GM19324 (cell line): Measurements from ENCODE around the gene PDSS1.
"Not testable (repeated sequence)": the region's sequence is repeated elsewhere in the genome, so short reads cannot be mapped to it uniquely, and the experiment has no call there.

ENCODE experiments used
- ATAC-seq: cut with Tn5 transposase; IDR thresholded peaks from one replicate; pipeline ENCODE4 v1.9.1; 2021; ENCODE audit warnings: mild to moderate bottlenecking, moderate library complexity; ENCODE audit not compliant: unreplicated experiment, low FRiP score

Gene PDSS1

GRCh38 chr10:26789779-26790178, 92.3 kb downstream of the PDSS1 start:
- not testable (repeated sequence) for ATAC-seq

- ATAC-seq = no peak
Observed at GRCh38 chr10:26790221-26790995, 92.9 kb downstream of the PDSS1 start.

GRCh38 chr10:26792758-26793495, 95.4 kb downstream of the PDSS1 start:
- ATAC-seq = no peak
